Endothelial cell of umbilical vein (primary cell): Measurements from ENCODE around the gene MCTP1. TPM values are rescaled to one million over a fixed set of nuclear protein-coding genes. Genes with fewer than 3 reads are reported as not detected.

Experiments
- BruUV-seq: library from RNA; stranded (reverse); fragments of 400-500 nt; replicated peaks from 2 replicates; lab custom pipeline; 2021; lab: Mats Ljungman, UMichigan
- CTCF ChIA-PET: fragments of 300-600, 350-600 bp; sonication (Branson Sonifier 250); formaldehyde crosslinking; loops from one replicate; lab custom pipeline; 2021; ENCODE audit warnings: antibody characterized with exemption, inconsistent platforms; lab: Charles Lee
- POLR2A ChIA-PET: fragments of 300-600, 350-600 bp; sonication (Branson Sonifier 250); formaldehyde crosslinking; loops from one replicate; lab custom pipeline; 2021; ENCODE audit warnings: antibody characterized with exemption, inconsistent platforms; lab: Charles Lee
- DNase-seq: peaks from one replicate; pipeline ENCODE4 v3.0.0-alpha.2; 2011; ENCODE audit warnings: low read depth, low spot score
- FAIRE-seq: peaks from 2 replicates; lab custom pipeline; 2011; peaks lifted over from hg19 to GRCh38; lab: Jason Lieb, UNC
- H2AFZ ChIP-seq: 2 replicates; pipeline ENCODE4 v1.6.0; 2012; ENCODE audit warnings: low read depth, low read length, control low read depth, inconsistent platforms
- H3K27ac ChIP-seq: 2 replicates; pipeline ENCODE4 v1.5.1; 2011; ENCODE audit warnings: low read depth, mild to moderate bottlenecking, control low read depth, low read length, moderate library complexity; ENCODE audit not compliant: insufficient read depth
- H3K27me3 ChIP-seq, 2 experiments: 2 replicates each; pipeline versions ENCODE4 v1.6.0 to v1.6.1; 2011; ENCODE audit warnings: low read length in 2 of 2, mixed read lengths in 1 of 2; ENCODE audit not compliant: control insufficient read depth in 2 of 2, insufficient read depth in 2 of 2
- H3K36me3 ChIP-seq, 2 experiments: 2 replicates in 1 of 2; 3 replicates in 1 of 2; pipeline ENCODE4 v1.5.1; 2011; ENCODE audit warnings: low read length in 2 of 2, mild to moderate bottlenecking in 1 of 2, moderate library complexity in 1 of 2; ENCODE audit not compliant: control insufficient read depth in 2 of 2, insufficient read depth in 2 of 2; ENCODE audit errors: extremely low read depth in 1 of 2
- H3K4me1 ChIP-seq: 3 replicates; pipeline ENCODE4 v1.5.1; 2011; ENCODE audit warnings: mild to moderate bottlenecking, low read length; ENCODE audit not compliant: control insufficient read depth, insufficient read depth; ENCODE audit errors: extremely low read depth
- H3K4me2 ChIP-seq: 2 replicates; pipeline ENCODE4 v1.6.1; 2011; ENCODE audit warnings: low read length, control low read depth, mixed read lengths; ENCODE audit not compliant: insufficient read depth
- H3K4me3 ChIP-seq, 3 experiments: fragments of 200-600 bp in 1 of 3; sonication (generic), shearing (Covaris generic) in 1 of 3; replicated peaks in 1 of 3; 2 replicates each; pipeline ENCODE4 v1.5.1; 2011 to 2016; ENCODE audit warnings: control low read depth in 3 of 3, low read length in 3 of 3, mild to moderate bottlenecking in 2 of 3, inconsistent platforms in 1 of 3, low read depth in 1 of 3, moderate library complexity in 1 of 3; ENCODE audit not compliant: insufficient read depth in 1 of 3
- H3K79me2 ChIP-seq: 2 replicates; pipeline ENCODE4 v1.6.0; 2012; ENCODE audit warnings: low read length, inconsistent platforms; ENCODE audit not compliant: control insufficient read depth, insufficient read depth
- H3K9ac ChIP-seq: replicated peaks from 2 replicates; pipeline ENCODE3; 2011; ENCODE audit warnings: low read length, control low read depth; ENCODE audit not compliant: insufficient read depth; ENCODE audit errors: extremely low read depth
- H3K9me1 ChIP-seq: replicated peaks from 3 replicates; pipeline ENCODE4 v1.6.0; 2011; ENCODE audit warnings: mild to moderate bottlenecking, low read length; ENCODE audit not compliant: control insufficient read depth, insufficient read depth; ENCODE audit errors: extremely low read depth
- H3K9me3 ChIP-seq: replicated peaks from 2 replicates; pipeline ENCODE4 v1.5.1; 2012; ENCODE audit warnings: low read length, inconsistent platforms; ENCODE audit not compliant: control insufficient read depth, insufficient read depth
- H4K20me1 ChIP-seq: replicated peaks from 2 replicates; pipeline ENCODE3; 2011; ENCODE audit warnings: mild to moderate bottlenecking, low read length; ENCODE audit not compliant: control insufficient read depth, insufficient read depth; ENCODE audit errors: extremely low read depth
- CTCF ChIP-seq, 2 donors: IDR thresholded peaks; 1 replicate in 1 of 2; 2 replicates in 1 of 2; pipeline ENCODE4 v1.5.1; 2011; ENCODE audit warnings: low read length in 2 of 2, mild to moderate bottlenecking in 2 of 2, moderate library complexity in 2 of 2, control low read depth in 1 of 2, inconsistent platforms in 1 of 2, low read depth in 1 of 2; ENCODE audit not compliant: insufficient read depth in 1 of 2; ENCODE audit errors: extremely low read depth in 1 of 2
- EZH2 ChIP-seq: IDR thresholded peaks from 2 replicates; pipeline ENCODE4 v1.6.1; 2012; ENCODE audit warnings: borderline replicate concordance, low read depth, mild to moderate bottlenecking, moderate library complexity, low read length, inconsistent platforms; ENCODE audit not compliant: severe bottlenecking
- FOS ChIP-seq: IDR thresholded peaks from 2 replicates; pipeline ENCODE4 v1.6.1; 2011; ENCODE audit warnings: mild to moderate bottlenecking, low read length, moderate library complexity, borderline replicate concordance; ENCODE audit not compliant: insufficient read depth
- GATA2 ChIP-seq: IDR thresholded peaks from 2 replicates; pipeline ENCODE4 v1.7.0; 2011; ENCODE audit warnings: low read depth, mild to moderate bottlenecking, moderate library complexity, mixed read lengths, low read length; ENCODE audit not compliant: insufficient read length, insufficient read depth
- JUN ChIP-seq: IDR thresholded peaks from 2 replicates; pipeline ENCODE4 v1.6.1; 2011; ENCODE audit warnings: borderline replicate concordance, low read depth; ENCODE audit not compliant: insufficient read length, insufficient read depth
- POLR2AphosphoS5 ChIP-seq: IDR thresholded peaks from 2 replicates; pipeline ENCODE4 v1.6.1; 2012; ENCODE audit warnings: low read depth, mild to moderate bottlenecking, control low read depth, low read length, moderate library complexity; ENCODE audit not compliant: insufficient read depth
- dilution Hi-C: fragments of 300-500 bp; cut with MboI; formaldehyde crosslinking; loops from one replicate; pipeline ENCODE4 v1.15.0; 2019; ENCODE audit warnings: low sequenced_read_pairs; ENCODE audit not compliant: extremely low pct_ligation_motif_present
- intact Hi-C: fragments of 100-400 bp; cut with micrococcal nuclease; formaldehyde crosslinking; loops from one replicate; pipeline ENCODE4 v1.10.0; 2022
- polyA plus RNA-seq, 4 experiments: library from polyadenylated mRNA; depleted of rRNA in 3 of 4; stranded (reverse) in 3 of 4; unstranded in 1 of 4; fragments of >200 nt; gene quantifications; 2 replicates each; pipeline versions ENCODE4 v1.2.1 to v1.2.3, GENCODE V29; 2011 to 2012; ENCODE audit warnings: missing spikeins in 1 of 4
- total RNA-seq: library from RNA; stranded (reverse); gene quantifications from 2 replicates; pipeline ENCODE4 v1.2.3, GENCODE V29; 2021

Gene MCTP1
- total and polyA plus RNA-seq, 2 donors (not counting 3 experiments of a cell fraction or from before 2014, with no cell fraction given) = 79.3 to 203 TPM

- Histone ChIP-seq H3K36me3 (no peaks in the 10 kb centered on the region), H3K9me1 (no peaks in the 10 kb centered on the region), H3K27me3 (no peaks in the 10 kb centered on the region), H3K4me1 (peaks cover 7% of the 10 kb centered on the region), H3K9me3 (no peaks in the 10 kb centered on the region), H3K4me2 (peak overlapping the region; percentile 14), H3K27ac (no peak overlapping the region), H3K4me3 (no peak overlapping the region), H3K79me2 (no peaks in the 10 kb centered on the region), H4K20me1 (no peaks in the 10 kb centered on the region), H2AFZ (no peak overlapping the region), H3K9ac (no peak overlapping the region)
- peak; percentile 57 for DNase-seq
- BruUV-seq = no TSS peak
- no peak for TF ChIP-seq FOS
- TF ChIP-seq EZH2 = no peak
- no peak for TF ChIP-seq GATA2
- TF ChIP-seq JUN = peak; percentile 25
- no peak for TF ChIP-seq CTCF (IDR thresholded peaks at IDR 0.05; ENCODE audit: extremely low read depth in 1 of 2, insufficient read depth in 1 of 2, low read depth in 1 of 2, low read length in 2 of 2)
- intact Hi-C loops (no loop called here), dilution Hi-C loops (no loop called here)
- ChIA-PET POLR2A (no interaction called here), CTCF (interaction anchor here (1.1 to 1.5 kb wide), 2 partner anchors 9 to 18 kb away, joined by 4 to 6 read pairs; no protein-coding TSS in a partner anchor)
- FAIRE-seq = no peak
Observed at GRCh38 chr5:95111141-95111540, 173.8 kb downstream of the MCTP1 start.

- Histone ChIP-seq H3K9ac (no peak overlapping the region), H4K20me1 (no peaks in the 10 kb centered on the region), H3K9me3 (no peaks in the 10 kb centered on the region), H3K36me3 (no peaks in the 10 kb centered on the region), H3K27me3 (no peaks in the 10 kb centered on the region), H3K79me2 (no peaks in the 10 kb centered on the region), H3K27ac (no peak overlapping the region), H3K4me1 (peaks cover 7% of the 10 kb centered on the region), H3K4me2 (no peak overlapping the region), H3K4me3 (no peak overlapping the region), H3K9me1 (no peaks in the 10 kb centered on the region), H2AFZ (no peak overlapping the region)
- ChIA-PET POLR2A (no interaction called here), CTCF (no interaction called here)
- DNase-seq (no peak), FAIRE-seq (no peak)
- no peak for TF ChIP-seq GATA2
- no peak for TF ChIP-seq EZH2
- TF ChIP-seq JUN = no peak
- no peak for TF ChIP-seq FOS
- TF ChIP-seq POLR2AphosphoS5 = no peak
- BruUV-seq = no TSS peak
- intact Hi-C loops = no loop called here
- dilution Hi-C loops = no loop called here
Observed at GRCh38 chr5:95110118-95110517, 174.8 kb downstream of the MCTP1 start.
